ENCODE measurements around the gene RBM44. TPM values are rescaled to one million over a fixed set of nuclear protein-coding genes. Genes with fewer than 3 reads are reported as not detected.

The RBM44 gene
- total and polyA plus RNA-seq, 10 donors, result 0.29 to 3.1 (median 1.5) TPM

DNA sequence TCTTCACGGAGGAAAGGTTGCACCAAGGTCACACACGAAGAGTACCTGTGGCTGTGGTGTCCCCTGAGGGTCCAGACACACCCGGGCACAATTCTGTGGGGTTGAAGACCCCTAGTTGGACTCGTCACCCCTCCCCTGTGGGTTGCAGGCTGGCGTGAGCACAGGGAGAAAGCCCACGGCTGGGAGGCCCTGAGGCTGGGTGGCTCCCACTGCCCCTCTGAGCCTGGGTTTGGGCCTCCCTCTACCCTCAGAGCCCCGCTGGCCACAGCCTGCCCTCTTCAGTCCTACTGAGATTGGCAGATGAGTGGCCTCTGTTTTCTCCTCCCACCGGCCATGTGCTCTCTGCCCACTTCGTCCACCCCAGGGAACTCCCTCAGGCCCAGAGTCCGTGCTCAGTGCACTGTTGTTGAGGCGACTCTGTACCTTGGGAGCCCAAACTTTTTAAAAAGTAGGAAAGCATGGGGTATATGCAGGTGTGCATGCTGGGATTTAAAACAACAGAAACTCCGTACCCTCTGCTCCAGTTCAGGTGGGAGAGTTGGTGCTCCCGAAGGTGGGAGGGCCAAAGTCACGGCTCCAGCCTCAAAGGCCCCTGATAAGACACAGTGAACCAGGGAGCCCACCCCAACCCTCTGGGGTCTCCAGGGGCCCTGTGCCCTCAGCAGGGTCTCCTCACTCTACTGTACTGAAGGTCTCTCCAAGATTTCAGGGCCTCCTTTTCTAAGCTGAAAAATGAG is 79.9 kb downstream of the RBM44 start:
- H3K36me3 ChIP-seq, result no peaks in the 10 kb centered on the region
- peak; percentile 46 for DNase-seq
- H3K4me1 ChIP-seq, result peaks cover 0 to 8% (median 4%) of the 10 kb centered on the region in 6 donors
- no peaks in the 10 kb centered on the region for H3K9me3 ChIP-seq
- no peak overlapping the region for H3K4me3 ChIP-seq
- TF ChIP-seq POLR2AphosphoS5 (IDR thresholded peaks at IDR 0.05) (no peak), POLR2A (IDR thresholded peaks at IDR 0.05) (no peak)
- TF ChIP-seq, protein P1, sequence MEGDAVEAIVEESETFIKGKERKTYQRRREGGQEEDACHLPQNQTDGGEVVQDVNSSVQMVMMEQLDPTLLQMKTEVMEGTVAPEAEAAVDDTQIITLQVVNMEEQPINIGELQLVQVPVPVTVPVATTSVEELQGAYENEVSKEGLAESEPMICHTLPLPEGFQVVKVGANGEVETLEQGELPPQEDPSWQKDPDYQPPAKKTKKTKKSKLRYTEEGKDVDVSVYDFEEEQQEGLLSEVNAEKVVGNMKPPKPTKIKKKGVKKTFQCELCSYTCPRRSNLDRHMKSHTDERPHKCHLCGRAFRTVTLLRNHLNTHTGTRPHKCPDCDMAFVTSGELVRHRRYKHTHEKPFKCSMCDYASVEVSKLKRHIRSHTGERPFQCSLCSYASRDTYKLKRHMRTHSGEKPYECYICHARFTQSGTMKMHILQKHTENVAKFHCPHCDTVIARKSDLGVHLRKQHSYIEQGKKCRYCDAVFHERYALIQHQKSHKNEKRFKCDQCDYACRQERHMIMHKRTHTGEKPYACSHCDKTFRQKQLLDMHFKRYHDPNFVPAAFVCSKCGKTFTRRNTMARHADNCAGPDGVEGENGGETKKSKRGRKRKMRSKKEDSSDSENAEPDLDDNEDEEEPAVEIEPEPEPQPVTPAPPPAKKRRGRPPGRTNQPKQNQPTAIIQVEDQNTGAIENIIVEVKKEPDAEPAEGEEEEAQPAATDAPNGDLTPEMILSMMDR (IDR thresholded peaks at IDR 0.05 in 8 of 11, conservative IDR thresholded peaks at IDR 0.05 in 3 of 11), result no peak
- peaks cover 0 to 12% (median 0%) of the 10 kb centered on the region in 7 donors for H3K27me3 ChIP-seq (replicated peaks in 1 of 7)
- intact Hi-C loops (cut with DNase I; ENCODE audit: low total_unique reads), result no loop called here
- peak overlapping the region in 1 of 8 donors; percentile 18 for H3K27ac ChIP-seq
- 87 to 95% (median 88%) methylated on average over 10 to 14 of the region's 14 CpGs for WGBS, 5 donors

DNA sequence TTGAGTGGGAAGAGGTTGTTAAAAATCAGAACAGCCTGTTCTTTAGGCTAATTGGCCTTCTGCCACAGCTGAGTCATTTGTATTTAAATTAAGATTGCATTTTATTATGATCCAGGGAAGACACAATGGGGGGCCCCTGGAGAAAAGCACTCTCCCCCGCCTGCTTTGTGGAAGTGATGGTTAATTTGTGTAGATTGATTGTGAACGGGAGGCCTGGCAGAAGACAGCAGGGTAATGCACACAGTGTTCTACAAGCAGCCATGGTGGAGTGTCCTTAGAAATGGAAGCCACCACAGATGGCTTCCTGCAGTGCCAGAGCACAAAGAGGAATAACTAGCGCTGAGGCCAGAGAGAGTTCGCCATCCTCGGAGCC is 80.5 kb downstream of the RBM44 start:
- Histone ChIP-seq H3K9me3 (no peaks in the 10 kb centered on the region), H3K27me3 (replicated peaks in 1 of 7) (peaks cover 0 to 9% (median 0%) of the 10 kb centered on the region in 7 donors), H3K27ac (peak overlapping the region in 1 of 8 donors; percentile 18), H3K4me1 (peaks cover 0 to 3% (median under 1%) of the 10 kb centered on the region in 6 donors), H3K36me3 (no peaks in the 10 kb centered on the region), H3K4me3 (no peak overlapping the region)
- intact Hi-C loops (cut with DNase I; ENCODE audit: low total_unique reads), result no loop called here
- TF ChIP-seq, protein P1 (IDR thresholded peaks at IDR 0.05 in 8 of 11, conservative IDR thresholded peaks at IDR 0.05 in 3 of 11), result no peak
- TF ChIP-seq POLR2AphosphoS5 (IDR thresholded peaks at IDR 0.05) (no peak), POLR2A (IDR thresholded peaks at IDR 0.05) (no peak)
- DNase-seq, result no peak
- WGBS, 5 donors, result 82 to 94% (median 90%) methylated on average over 5 of the region's 5 CpGs

GRCh38 chr2:237879991-237880560 is 81.5 kb downstream of the RBM44 start:
- H3K36me3 ChIP-seq, result no peaks in the 10 kb centered on the region
- WGBS, 5 donors, result 89 to 98% (median 95%) methylated on average over 12 of the region's 12 CpGs
- no peak overlapping the region for H3K4me3 ChIP-seq
- no peaks in the 10 kb centered on the region for H3K4me1 ChIP-seq
- peaks cover 0 to 3% (median 0%) of the 10 kb centered on the region in 7 donors for H3K27me3 ChIP-seq (replicated peaks in 1 of 7)
- peak; percentile 65 for DNase-seq
- no peak overlapping the region for H3K27ac ChIP-seq
- H3K9me3 ChIP-seq, result no peaks in the 10 kb centered on the region
- intact Hi-C loops (cut with DNase I; ENCODE audit: low total_unique reads), result no loop called here
- TF ChIP-seq POLR2AphosphoS5 (IDR thresholded peaks at IDR 0.05) (no peak), POLR2A (IDR thresholded peaks at IDR 0.05) (no peak)
- TF ChIP-seq, protein P1 (IDR thresholded peaks at IDR 0.05 in 8 of 11, conservative IDR thresholded peaks at IDR 0.05 in 3 of 11), result no peak

All from spleen (tissue), 11 donors.